Spleen (tissue), 7 donors: ENCODE data around the gene MARS1.

ENCODE experiments used
- CTCF ChIP-seq, 11 experiments: fragments of 200-600 bp in 7 of 11; fragments of 450-650 bp in 4 of 11; sonication (generic) in 4 of 11; IDR thresholded peaks in 8 of 11; conservative IDR thresholded peaks in 3 of 11; 1 replicate in 7 of 11; 2 replicates in 4 of 11; pipeline versions ENCODE4 v1.4.0 to v1.8.0; 2016 to 2021; ENCODE audit warnings: antibody characterized with exemption in 11 of 11, inconsistent platforms in 4 of 11, mild to moderate bottlenecking in 1 of 11
- POLR2AphosphoS5 ChIP-seq, 3 donors: sonication (generic); formaldehyde crosslinking; IDR thresholded peaks; one replicate each; pipeline ENCODE4 v1.5.1; 2017; ENCODE audit warnings: antibody characterized with exemption in 3 of 3
- donor health status: DM: no; HTN: no; CAD: no; lungs with moderate emphysema.
- donor health status: DM: no; HTN: no; CAD: no.
- donor health status: DM: no; HTN: no; CAD: no.

DNA sequence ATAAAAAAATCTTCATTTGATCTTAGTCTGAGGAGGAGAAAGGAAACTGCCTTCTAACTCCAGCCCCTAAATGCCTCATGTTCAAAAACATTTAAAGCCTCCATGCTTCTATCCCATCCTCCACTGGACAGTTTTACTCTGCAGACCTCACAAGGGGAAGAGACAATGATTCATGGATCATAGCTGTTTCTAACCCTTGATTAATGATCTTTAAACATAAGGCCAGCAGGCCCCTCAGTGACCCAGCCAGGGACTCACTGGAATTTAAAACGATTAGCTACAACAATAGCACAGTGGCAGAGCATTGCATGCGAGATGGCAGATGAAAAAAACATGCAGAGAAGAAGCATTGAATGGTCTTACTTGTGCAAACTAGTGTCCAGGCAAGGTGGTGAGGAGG lies 53.1 kb downstream of the MARS1 start:
- TF ChIP-seq POLR2AphosphoS5 (IDR thresholded peaks at IDR 0.05) (no peak), CTCF (IDR thresholded peaks at IDR 0.05 in 8 of 11, conservative IDR thresholded peaks at IDR 0.05 in 3 of 11) (no peak)
